Measurements from ENCODE around the gene AP1S1.
"Not testable (repeated sequence)": the region's sequence is repeated elsewhere in the genome, so short reads cannot be mapped to it uniquely, and the experiment has no call there.

AP1S1 gene

GRCh38 chr7:101111261-101111660, 43.0 kb upstream of the AP1S1 start:
- DNase-seq (ENCODE audit: low read depth), result no peak
- H3K4me3 ChIP-seq (ENCODE audit: low read length), result no peak overlapping the region
- TF ChIP-seq CTCF (conservative IDR thresholded peaks at IDR 0.05; ENCODE audit: low read length), result no peak

GRCh38 chr7:101112233-101112632, 42.0 kb upstream of the AP1S1 start:
- TF ChIP-seq CTCF (conservative IDR thresholded peaks at IDR 0.05; ENCODE audit: low read length), result no peak
- DNase-seq (ENCODE audit: low read depth), result no peak
- no peak overlapping the region for H3K4me3 ChIP-seq (ENCODE audit: low read length)

GRCh38 chr7:101113140-101113539, 41.1 kb upstream of the AP1S1 start:
- not testable (repeated sequence) for DNase-seq (ENCODE audit: low read depth); H3K4me3 ChIP-seq (ENCODE audit: low read length)

- no peak for TF ChIP-seq CTCF (conservative IDR thresholded peaks at IDR 0.05; ENCODE audit: low read length)
- no peak overlapping the region for H3K4me3 ChIP-seq (ENCODE audit: low read length)
These were observed 40.4 kb upstream of the AP1S1 start for GRCh38 chr7:101113836-101114235.

GRCh38 chr7:101114492-101114891, 39.8 kb upstream of the AP1S1 start:
- H3K4me3 ChIP-seq (ENCODE audit: low read length), result no peak overlapping the region
- no peak for TF ChIP-seq CTCF (conservative IDR thresholded peaks at IDR 0.05; ENCODE audit: low read length)
- DNase-seq (ENCODE audit: low read depth), result no peak

More at GRCh38 chr7:101113836-101114235, 40.4 kb upstream of the AP1S1 start:
- DNase-seq (ENCODE audit: low read depth), result no peak

GRCh38 chr7:101115215-101115614, 39.1 kb upstream of the AP1S1 start:
- no peak for TF ChIP-seq CTCF (conservative IDR thresholded peaks at IDR 0.05; ENCODE audit: low read length)
- DNase-seq (ENCODE audit: low read depth), result no peak
- H3K4me3 ChIP-seq (ENCODE audit: low read length), result no peak overlapping the region

GRCh38 chr7:101116898-101117297, 37.4 kb upstream of the AP1S1 start:
- H3K4me3 ChIP-seq (ENCODE audit: low read length), result no peak overlapping the region
- DNase-seq (ENCODE audit: low read depth), result no peak
- no peak for TF ChIP-seq CTCF (conservative IDR thresholded peaks at IDR 0.05; ENCODE audit: low read length)

GRCh38 chr7:101118856-101119255, 35.4 kb upstream of the AP1S1 start:
- DNase-seq (ENCODE audit: low read depth), result no peak
- no peak for TF ChIP-seq CTCF (conservative IDR thresholded peaks at IDR 0.05; ENCODE audit: low read length)
- no peak overlapping the region for H3K4me3 ChIP-seq (ENCODE audit: low read length)

Measured in AG10803 (cell line).